ENCODE measurements around the gene AOX1. TPM values are rescaled to one million over a fixed set of nuclear protein-coding genes. Genes with fewer than 3 reads are reported as not detected.

Gene AOX1
- total and polyA plus RNA-seq, 4 donors: 1.2 to 35.6 (median 7.9) TPM

- H3K4me1 ChIP-seq (ENCODE audit: control insufficient read depth, insufficient read depth, low read length): no peaks in the 10 kb centered on the region
- DNase-seq (ENCODE audit: low read depth in 4 of 6, low spot score in 6 of 6): no peak
- 100% methylated on average over 1 of the region's 2 CpGs for WGBS (ENCODE audit: insufficient coverage)
- H3K27me3 ChIP-seq (ENCODE audit: control insufficient read depth, insufficient read depth, low read length): no peaks in the 10 kb centered on the region
- H3K9me3 ChIP-seq (ENCODE audit: control insufficient read depth, insufficient read depth, low read length): no peaks in the 10 kb centered on the region
- H3K27ac ChIP-seq (ENCODE audit: low read depth, low read length): no peak overlapping the region
- no peaks in the 10 kb centered on the region for H3K36me3 ChIP-seq (ENCODE audit: control insufficient read depth, insufficient read depth, low read length)
- H3K4me3 ChIP-seq (ENCODE audit: low read depth, low read length): no peak overlapping the region
These were observed 28.4 kb downstream of the AOX1 start for GRCh38 chr2:200614249-200614648.

- no peak overlapping the region for H3K27ac ChIP-seq (ENCODE audit: low read depth, low read length)
- no peak for DNase-seq (ENCODE audit: low read depth in 4 of 6, low spot score in 6 of 6)
- H3K4me1 ChIP-seq (ENCODE audit: control insufficient read depth, insufficient read depth, low read length): no peaks in the 10 kb centered on the region
- H3K36me3 ChIP-seq (ENCODE audit: control insufficient read depth, insufficient read depth, low read length): no peaks in the 10 kb centered on the region
- no peaks in the 10 kb centered on the region for H3K27me3 ChIP-seq (ENCODE audit: control insufficient read depth, insufficient read depth, low read length)
- H3K9me3 ChIP-seq (ENCODE audit: control insufficient read depth, insufficient read depth, low read length): no peaks in the 10 kb centered on the region
- H3K4me3 ChIP-seq (ENCODE audit: low read depth, low read length): no peak overlapping the region
- no CpG with 5 or more reads among the region's 1 CpG for WGBS (ENCODE audit: insufficient coverage)
These were observed 29.4 kb downstream of the AOX1 start for GRCh38 chr2:200615247-200615646.

DNA sequence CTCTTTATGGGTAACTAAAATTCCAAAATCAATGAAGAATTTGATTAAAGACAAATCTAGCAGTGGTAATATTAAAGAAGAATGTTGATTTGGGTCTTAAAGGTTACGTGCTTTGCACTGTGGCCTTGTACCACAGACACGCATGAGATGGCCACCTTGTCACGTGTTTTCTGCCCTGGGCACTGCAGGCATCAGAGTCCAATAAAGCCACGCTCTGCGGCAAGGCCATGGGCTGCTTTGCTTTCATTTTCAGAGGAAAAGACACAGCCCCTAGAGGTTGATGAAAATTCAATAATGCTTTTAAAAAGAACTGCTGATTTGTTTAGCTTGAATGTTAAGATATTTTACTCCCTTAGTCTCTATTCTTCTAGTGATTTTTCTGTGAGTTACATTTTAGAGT lies 30.4 kb downstream of the AOX1 start:
- H3K4me3 ChIP-seq (ENCODE audit: low read depth, low read length): no peak overlapping the region
- H3K27me3 ChIP-seq (ENCODE audit: control insufficient read depth, insufficient read depth, low read length): no peaks in the 10 kb centered on the region
- WGBS (ENCODE audit: insufficient coverage): 87% methylated on average over 5 of the region's 5 CpGs
- no peak for DNase-seq (ENCODE audit: low read depth in 4 of 6, low spot score in 6 of 6)
- no peaks in the 10 kb centered on the region for H3K9me3 ChIP-seq (ENCODE audit: control insufficient read depth, insufficient read depth, low read length)
- H3K4me1 ChIP-seq (ENCODE audit: control insufficient read depth, insufficient read depth, low read length): no peaks in the 10 kb centered on the region
- peak overlapping the region; percentile 69 for H3K27ac ChIP-seq (ENCODE audit: low read depth, low read length)
- H3K36me3 ChIP-seq (ENCODE audit: control insufficient read depth, insufficient read depth, low read length): no peaks in the 10 kb centered on the region

GRCh38 chr2:200616656-200617055 lies 30.8 kb downstream of the AOX1 start:
- no peaks in the 10 kb centered on the region for H3K4me1 ChIP-seq (ENCODE audit: control insufficient read depth, insufficient read depth, low read length)
- no peak for DNase-seq (ENCODE audit: low read depth in 4 of 6, low spot score in 6 of 6)
- 100% methylated on average over 1 of the region's 4 CpGs for WGBS (ENCODE audit: insufficient coverage)
- no peaks in the 10 kb centered on the region for H3K9me3 ChIP-seq (ENCODE audit: control insufficient read depth, insufficient read depth, low read length)
- no peaks in the 10 kb centered on the region for H3K36me3 ChIP-seq (ENCODE audit: control insufficient read depth, insufficient read depth, low read length)
- no peaks in the 10 kb centered on the region for H3K27me3 ChIP-seq (ENCODE audit: control insufficient read depth, insufficient read depth, low read length)
- no peak overlapping the region for H3K4me3 ChIP-seq (ENCODE audit: low read depth, low read length)
- peak overlapping the region; percentile 69 for H3K27ac ChIP-seq (ENCODE audit: low read depth, low read length)

- H3K36me3 ChIP-seq (ENCODE audit: control insufficient read depth, insufficient read depth, low read length): no peaks in the 10 kb centered on the region
These were observed 31.6 kb downstream of the AOX1 start for GRCh38 chr2:200617156-200618053.

GRCh38 chr2:200618054-200618419 lies 32.2 kb downstream of the AOX1 start:
- Histone ChIP-seq H3K27ac (ENCODE audit: low read depth, low read length) (no peak overlapping the region), H3K4me1 (ENCODE audit: control insufficient read depth, insufficient read depth, low read length) (no peaks in the 10 kb centered on the region), H3K9me3 (ENCODE audit: control insufficient read depth, insufficient read depth, low read length) (no peaks in the 10 kb centered on the region), H3K36me3 (ENCODE audit: control insufficient read depth, insufficient read depth, low read length) (no peaks in the 10 kb centered on the region), H3K27me3 (ENCODE audit: control insufficient read depth, insufficient read depth, low read length) (no peaks in the 10 kb centered on the region), H3K4me3 (ENCODE audit: low read depth, low read length) (no peak overlapping the region)
- WGBS (ENCODE audit: insufficient coverage): 94% methylated on average over 2 of the region's 3 CpGs
- no peak for DNase-seq (ENCODE audit: low read depth in 4 of 6, low spot score in 6 of 6)

More at GRCh38 chr2:200617156-200618053, 31.6 kb downstream of the AOX1 start:
- Histone ChIP-seq H3K9me3 (ENCODE audit: control insufficient read depth, insufficient read depth, low read length) (no peaks in the 10 kb centered on the region), H3K27ac (ENCODE audit: low read depth, low read length) (no peak overlapping the region), H3K4me3 (ENCODE audit: low read depth, low read length) (no peak overlapping the region), H3K27me3 (ENCODE audit: control insufficient read depth, insufficient read depth, low read length) (no peaks in the 10 kb centered on the region), H3K4me1 (ENCODE audit: control insufficient read depth, insufficient read depth, low read length) (no peaks in the 10 kb centered on the region)
- peak in 1 of 6 donors; percentile 77 for DNase-seq (ENCODE audit: low read depth in 4 of 6, low spot score in 6 of 6)
- no CpG with 5 or more reads among the region's 6 CpGs for WGBS (ENCODE audit: insufficient coverage)

DNA sequence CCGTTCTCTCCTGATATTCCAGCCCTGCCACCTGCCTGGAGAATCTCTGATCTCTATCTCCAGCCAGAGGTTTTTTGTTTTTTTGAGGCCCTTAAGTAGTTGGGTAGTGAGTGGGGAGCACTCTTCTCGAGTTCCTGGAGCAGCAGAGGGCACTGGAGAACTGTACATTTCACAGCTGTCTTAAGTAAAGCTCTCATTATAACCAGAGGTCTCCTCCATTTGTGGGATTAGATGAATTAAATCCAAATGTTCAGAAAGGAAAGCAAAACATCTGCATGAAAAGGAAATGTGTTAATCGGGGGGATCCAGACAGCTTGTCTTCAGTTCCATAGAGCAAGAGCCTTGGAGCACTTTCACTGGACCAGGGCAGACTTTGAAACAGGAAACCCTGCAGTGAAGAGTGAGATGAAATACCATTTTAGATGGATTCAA lies 32.8 kb downstream of the AOX1 start:
- Histone ChIP-seq H3K27ac (ENCODE audit: low read depth, low read length) (no peak overlapping the region), H3K27me3 (ENCODE audit: control insufficient read depth, insufficient read depth, low read length) (no peaks in the 10 kb centered on the region), H3K36me3 (ENCODE audit: control insufficient read depth, insufficient read depth, low read length) (no peaks in the 10 kb centered on the region), H3K9me3 (ENCODE audit: control insufficient read depth, insufficient read depth, low read length) (no peaks in the 10 kb centered on the region), H3K4me1 (ENCODE audit: control insufficient read depth, insufficient read depth, low read length) (no peaks in the 10 kb centered on the region), H3K4me3 (ENCODE audit: low read depth, low read length) (no peak overlapping the region)
- WGBS (ENCODE audit: insufficient coverage): 67% methylated on average over 1 of the region's 3 CpGs
- DNase-seq (ENCODE audit: low read depth in 4 of 6, low spot score in 6 of 6): peak in 2 of 6 donors; percentile 20 to 49

DNA sequence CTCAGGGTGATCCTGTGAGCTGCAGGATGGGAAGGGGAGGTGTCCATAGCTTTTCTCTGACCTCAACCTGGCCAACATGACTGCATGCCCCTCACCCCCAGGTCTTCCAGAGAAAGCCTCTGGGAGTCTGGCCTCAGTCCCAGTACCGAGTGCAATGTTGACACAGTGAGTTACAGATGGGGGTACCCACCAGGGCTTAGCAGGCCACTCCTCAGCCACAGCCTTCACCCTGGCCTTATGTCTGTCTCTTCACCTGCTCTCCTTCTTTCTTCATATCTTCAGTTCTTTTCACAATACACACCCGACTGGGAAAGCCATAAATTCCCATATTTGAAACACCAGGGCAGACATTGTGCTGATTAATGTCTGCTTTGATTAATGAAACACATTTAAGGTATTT lies 33.5 kb downstream of the AOX1 start:
- Histone ChIP-seq H3K4me1 (ENCODE audit: control insufficient read depth, insufficient read depth, low read length) (no peaks in the 10 kb centered on the region), H3K4me3 (ENCODE audit: low read depth, low read length) (no peak overlapping the region), H3K9me3 (ENCODE audit: control insufficient read depth, insufficient read depth, low read length) (no peaks in the 10 kb centered on the region), H3K27ac (ENCODE audit: low read depth, low read length) (no peak overlapping the region), H3K27me3 (ENCODE audit: control insufficient read depth, insufficient read depth, low read length) (no peaks in the 10 kb centered on the region), H3K36me3 (ENCODE audit: control insufficient read depth, insufficient read depth, low read length) (no peaks in the 10 kb centered on the region)
- WGBS (ENCODE audit: insufficient coverage): 10% methylated on average over 1 of the region's 2 CpGs
- peak in 1 of 6 donors; percentile 22 for DNase-seq (ENCODE audit: low read depth in 4 of 6, low spot score in 6 of 6)

DNA sequence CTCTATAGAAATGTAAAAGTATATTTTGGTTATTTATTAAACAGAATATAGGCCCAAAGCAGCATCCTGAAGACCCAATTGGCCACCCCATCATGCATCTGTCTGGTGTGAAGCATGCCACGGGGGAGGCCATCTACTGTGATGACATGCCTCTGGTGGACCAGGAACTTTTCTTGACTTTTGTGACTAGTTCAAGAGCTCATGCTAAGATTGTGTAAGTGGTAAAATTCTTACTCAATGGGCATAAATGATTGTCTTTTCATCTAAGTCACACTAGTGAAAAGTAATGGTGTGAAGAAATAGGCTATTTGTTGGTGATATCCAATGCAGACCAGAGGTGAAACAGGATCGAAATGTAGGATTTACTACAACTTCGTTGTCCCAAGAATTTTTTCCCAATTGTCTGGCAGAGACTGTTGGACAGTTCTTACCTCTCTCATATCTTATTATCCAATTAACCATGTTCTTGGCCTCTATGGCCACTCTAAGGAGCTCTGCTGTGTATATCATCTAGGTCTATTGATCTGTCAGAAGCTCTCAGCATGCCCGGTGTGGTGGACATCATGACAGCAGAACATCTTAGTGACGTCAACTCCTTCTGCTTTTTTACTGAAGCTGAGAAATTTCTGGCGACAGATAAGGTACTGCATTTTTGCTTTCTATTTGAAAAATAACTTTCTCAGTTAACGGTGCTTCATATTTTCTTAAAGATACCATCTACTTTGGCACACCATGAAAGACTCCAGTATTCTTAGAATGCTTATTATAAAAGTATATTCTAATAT lies 35.0 kb downstream of the AOX1 start:
- H3K36me3 ChIP-seq (ENCODE audit: control insufficient read depth, insufficient read depth, low read length): no peaks in the 10 kb centered on the region
- H3K27me3 ChIP-seq (ENCODE audit: control insufficient read depth, insufficient read depth, low read length): no peaks in the 10 kb centered on the region
- DNase-seq (ENCODE audit: low read depth in 4 of 6, low spot score in 6 of 6): no peak
- WGBS (ENCODE audit: insufficient coverage): 93% methylated on average over 5 of the region's 7 CpGs
- no peaks in the 10 kb centered on the region for H3K4me1 ChIP-seq (ENCODE audit: control insufficient read depth, insufficient read depth, low read length)
- H3K4me3 ChIP-seq (ENCODE audit: low read depth, low read length): no peak overlapping the region
- H3K9me3 ChIP-seq (ENCODE audit: control insufficient read depth, insufficient read depth, low read length): no peaks in the 10 kb centered on the region
- no peak overlapping the region for H3K27ac ChIP-seq (ENCODE audit: low read depth, low read length)
